Fibroblast of skin of back (primary cell): ENCODE measurements around the gene C3orf22.
"Not testable (repeated sequence)": the region's sequence is repeated elsewhere in the genome, so short reads cannot be mapped to it uniquely, and the experiment has no call there.

Source experiments
- DNase-seq: peaks from one replicate; pipeline ENCODE4 v3.0.0-alpha.2; 2013

The C3orf22 gene

DNA sequence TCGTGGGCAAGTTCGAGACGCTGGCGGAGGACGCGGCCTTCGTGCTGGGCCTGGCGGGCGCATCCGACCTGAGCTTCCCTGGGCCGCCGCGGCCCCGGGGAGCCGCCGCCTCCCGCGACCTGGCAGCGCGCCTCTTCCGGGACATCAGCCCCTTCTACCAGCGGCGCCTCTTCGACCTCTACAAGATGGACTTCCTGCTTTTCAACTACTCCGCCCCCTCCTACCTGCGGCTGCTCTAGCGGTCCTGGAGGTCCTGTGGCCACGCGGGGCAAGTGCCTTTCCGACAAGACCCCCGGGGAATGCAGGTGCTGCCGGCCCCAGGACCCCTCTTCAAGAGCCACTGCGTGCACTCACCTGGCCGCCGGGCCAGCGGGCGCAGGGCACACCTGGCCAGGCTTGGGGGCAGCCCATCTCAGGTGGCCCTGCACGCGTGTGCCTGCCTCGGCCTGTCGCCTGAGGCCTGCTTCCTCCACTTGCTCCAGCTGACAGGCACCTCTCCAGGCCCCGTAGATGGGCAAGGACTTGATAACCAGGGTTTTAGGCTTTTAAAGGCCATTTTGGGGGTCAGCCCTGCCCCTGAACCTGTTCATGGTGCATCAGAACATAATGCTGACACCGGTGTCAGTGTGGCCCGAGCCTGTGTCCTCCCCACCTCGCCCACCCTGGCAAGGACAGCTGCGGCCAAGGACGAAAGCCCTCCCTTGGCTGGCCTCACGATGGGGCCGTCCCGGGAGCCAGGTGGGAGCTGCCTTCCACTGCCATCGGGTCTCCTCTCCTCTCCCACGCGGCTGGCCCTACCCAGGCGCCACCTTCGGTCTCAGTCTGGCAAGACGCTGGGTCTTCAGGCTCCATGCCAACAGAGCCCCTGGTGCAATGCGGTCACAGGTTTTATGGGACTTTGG is 16.1 kb downstream of the C3orf22 start:
- DNase-seq = no peak

DNA sequence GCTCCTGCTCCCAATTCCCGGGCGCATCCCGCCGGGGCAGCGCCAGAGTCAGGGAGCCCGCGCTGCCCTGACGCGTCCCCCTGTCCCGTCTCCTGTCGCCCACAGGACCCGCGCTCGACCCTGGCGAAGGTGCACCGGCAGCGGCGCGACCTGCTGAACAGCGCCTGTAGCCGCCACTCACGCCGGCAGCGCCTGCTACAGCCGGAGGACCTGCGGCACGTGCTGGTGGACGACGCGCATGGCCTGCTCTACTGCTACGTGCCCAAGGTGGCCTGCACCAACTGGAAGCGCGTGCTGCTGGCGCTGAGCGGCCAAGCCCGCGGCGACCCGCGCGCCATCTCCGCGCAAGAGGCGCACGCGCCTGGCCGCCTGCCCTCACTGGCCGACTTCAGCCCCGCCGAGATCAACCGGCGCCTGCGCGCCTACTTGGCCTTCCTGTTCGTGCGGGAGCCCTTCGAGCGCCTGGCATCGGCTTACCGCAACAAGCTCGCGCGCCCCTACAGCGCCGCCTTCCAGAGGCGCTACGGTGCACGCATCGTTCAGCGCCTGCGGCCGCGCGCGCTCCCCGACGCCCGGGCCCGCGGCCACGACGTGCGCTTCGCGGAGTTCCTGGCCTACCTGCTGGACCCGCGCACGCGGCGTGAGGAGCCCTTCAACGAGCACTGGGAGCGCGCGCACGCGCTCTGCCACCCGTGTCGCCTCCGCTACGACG is 16.9 kb downstream of the C3orf22 start:
- no peak for DNase-seq

DNA sequence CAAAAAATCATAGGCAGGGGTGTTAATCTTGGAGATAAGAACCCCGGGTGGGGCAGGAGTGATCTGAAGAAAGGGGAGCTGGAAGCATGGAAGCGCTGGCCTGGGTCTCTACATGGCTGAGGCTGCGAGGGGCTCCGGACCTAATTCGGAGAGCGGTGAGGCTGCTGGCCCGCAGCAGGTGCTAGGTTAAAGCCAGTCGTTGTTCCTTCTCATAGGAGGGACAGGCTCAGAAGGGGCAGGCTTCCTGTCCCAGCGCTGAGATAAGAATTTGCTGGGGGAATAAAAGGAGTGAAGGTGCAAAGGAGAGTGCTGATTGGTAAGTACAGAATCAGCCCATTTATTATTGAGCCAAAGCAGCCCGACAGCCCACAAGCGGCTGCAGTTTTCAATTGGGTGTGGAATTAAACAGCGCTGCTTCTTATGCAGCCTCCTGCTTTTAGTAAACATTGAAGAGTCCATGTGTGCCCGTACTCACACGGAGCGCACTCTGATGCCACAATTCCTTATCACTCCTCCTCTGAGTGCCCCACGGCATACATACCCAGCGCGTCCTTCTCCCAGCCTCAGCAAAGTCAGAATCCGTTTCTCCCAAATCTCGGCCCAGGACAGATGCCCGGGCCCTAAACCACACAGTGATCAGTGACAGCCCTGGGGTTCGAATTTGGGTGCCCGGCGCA is 17.6 kb downstream of the C3orf22 start:
- DNase-seq = no peak

DNA sequence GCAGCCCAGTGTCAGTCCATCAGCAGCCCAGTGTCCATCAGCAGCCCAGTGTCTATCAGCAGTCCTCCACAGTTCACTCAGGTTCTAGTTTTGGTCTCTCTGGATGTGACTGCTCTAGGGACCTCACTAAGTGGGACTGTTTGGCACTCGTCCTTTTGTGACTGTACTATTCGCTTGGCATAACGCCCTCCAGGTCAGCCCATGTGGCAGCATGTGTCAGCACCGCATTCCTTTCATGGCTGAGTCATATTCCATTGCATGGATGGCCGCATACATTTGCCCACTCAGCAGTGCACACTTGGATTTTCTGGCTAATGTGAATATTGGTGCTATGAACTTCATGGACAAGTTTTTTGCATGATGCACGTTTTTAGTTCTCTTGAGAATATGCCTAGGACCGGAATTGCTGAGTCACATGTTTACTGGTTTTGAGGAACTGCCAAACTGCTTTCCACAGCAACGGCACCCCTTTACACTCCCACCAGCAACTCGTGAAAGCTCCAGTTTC is 18.3 kb downstream of the C3orf22 start:
- peak; percentile 93 for DNase-seq

DNA sequence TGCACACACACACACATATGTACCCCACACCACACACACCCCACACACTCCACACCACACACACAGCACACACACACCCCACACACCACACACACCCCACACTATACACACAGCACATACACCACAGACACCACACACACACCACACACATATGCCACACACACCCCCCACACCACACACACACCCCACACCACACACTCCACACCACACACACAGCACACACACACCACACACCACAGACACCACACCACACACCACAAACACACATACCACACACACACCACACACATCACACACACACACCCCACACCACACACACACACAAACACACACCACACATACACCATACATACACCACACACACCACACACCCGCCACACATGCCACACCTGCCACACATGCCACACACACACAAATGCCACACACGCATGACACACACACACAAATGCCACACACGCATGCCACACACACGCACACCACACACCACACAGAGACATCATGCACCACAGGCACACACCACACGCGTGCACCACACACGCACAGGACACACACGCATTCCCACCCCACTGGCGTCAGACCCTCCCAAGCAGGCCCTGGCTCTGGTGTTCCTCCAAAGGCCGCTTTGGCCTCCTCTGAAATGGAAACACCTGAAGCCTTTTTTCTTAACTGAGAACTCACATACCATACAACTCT is 19.0 kb downstream of the C3orf22 start:
- DNase-seq = no peak

DNA sequence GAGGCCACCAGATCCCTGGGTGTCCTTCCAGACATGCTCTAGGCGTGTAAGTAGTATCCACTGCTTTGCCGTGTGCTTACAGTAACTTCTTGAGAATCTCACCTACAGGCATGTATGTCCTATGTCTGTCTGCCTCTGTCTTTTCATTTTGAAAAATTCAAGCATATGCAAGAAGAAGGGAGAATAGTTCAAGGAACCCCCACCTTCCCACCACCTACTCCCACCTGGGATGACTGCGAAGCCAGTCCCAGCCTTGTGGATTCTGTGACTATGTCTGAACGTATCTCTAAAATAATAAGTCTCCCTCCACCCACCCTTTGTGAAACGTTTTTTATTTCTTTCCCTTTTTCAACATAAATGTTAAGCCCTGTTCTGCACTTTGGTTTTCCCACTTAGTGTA is 19.8 kb downstream of the C3orf22 start:
- DNase-seq = no peak

DNA sequence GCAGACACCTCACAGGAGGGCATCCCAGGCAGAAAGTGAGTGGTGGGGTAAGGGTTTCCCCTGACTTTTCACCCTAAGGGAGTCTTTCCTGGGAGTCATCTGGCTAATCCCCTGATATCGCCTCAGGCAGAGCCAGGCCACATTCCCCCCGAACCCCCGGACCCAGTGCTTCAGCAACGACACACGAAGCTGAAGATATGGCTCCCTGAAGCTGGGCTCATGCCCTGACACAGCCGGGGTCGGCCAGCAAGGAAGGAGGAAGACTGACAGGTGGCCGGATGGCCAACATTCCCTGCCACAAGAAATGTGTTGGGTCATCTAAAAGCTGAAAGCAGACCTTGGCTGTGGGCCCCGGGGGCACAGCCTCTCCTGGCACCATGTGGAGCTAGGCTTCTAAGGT is 20.4 kb downstream of the C3orf22 start:
- no peak for DNase-seq

GRCh38 chr3:126537730-126538281 is 20.9 kb downstream of the C3orf22 start:
- no peak for DNase-seq

DNA sequence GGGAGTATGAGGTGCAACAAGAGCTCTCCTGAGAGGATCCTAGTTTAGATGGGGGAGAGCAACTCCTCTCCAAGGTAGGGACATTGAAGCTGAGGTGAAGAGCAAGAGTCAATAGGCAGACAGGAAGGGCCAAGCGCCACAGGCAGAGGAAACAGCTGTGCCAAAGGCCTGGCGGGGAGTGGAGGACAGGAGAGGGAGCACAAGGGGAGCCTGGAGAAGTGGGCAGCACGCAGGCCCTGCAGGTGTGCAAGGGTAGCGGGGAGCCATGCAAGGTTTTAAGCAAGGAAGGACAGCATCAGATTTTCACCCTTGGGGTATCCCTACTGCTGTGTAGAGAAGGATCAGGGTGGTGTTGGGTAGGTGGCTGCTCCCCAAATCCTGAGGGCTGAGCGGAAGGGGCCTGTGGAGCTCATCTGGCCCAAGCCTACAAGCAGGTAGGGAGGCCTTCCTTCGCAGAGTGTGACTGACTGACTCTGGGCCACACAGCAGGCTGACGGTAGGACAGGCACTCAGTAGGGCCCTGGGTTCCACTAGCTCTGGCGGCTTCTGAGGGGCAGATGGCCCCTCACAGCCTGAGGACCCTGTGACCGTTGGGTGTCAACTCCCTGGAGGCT is 21.5 kb downstream of the C3orf22 start:
- no peak for DNase-seq

- no peak for DNase-seq
These were observed 22.6 kb downstream of the C3orf22 start for GRCh38 chr3:126536126-126536525.

GRCh38 chr3:126535636-126536035 is 23.1 kb downstream of the C3orf22 start:
- no peak for DNase-seq

GRCh38 chr3:126534716-126535115 is 24.0 kb downstream of the C3orf22 start:
- not testable (repeated sequence) for DNase-seq

GRCh38 chr3:126533506-126533905 is 25.2 kb downstream of the C3orf22 start:
- DNase-seq = no peak

GRCh38 chr3:126531051-126531330 is 27.7 kb downstream of the C3orf22 start:
- DNase-seq = no peak

GRCh38 chr3:126530171-126531050 is 28.3 kb downstream of the C3orf22 start:
- DNase-seq = no peak

- no peak for DNase-seq
These were observed 29.1 kb downstream of the C3orf22 start for GRCh38 chr3:126529585-126530170.

DNA sequence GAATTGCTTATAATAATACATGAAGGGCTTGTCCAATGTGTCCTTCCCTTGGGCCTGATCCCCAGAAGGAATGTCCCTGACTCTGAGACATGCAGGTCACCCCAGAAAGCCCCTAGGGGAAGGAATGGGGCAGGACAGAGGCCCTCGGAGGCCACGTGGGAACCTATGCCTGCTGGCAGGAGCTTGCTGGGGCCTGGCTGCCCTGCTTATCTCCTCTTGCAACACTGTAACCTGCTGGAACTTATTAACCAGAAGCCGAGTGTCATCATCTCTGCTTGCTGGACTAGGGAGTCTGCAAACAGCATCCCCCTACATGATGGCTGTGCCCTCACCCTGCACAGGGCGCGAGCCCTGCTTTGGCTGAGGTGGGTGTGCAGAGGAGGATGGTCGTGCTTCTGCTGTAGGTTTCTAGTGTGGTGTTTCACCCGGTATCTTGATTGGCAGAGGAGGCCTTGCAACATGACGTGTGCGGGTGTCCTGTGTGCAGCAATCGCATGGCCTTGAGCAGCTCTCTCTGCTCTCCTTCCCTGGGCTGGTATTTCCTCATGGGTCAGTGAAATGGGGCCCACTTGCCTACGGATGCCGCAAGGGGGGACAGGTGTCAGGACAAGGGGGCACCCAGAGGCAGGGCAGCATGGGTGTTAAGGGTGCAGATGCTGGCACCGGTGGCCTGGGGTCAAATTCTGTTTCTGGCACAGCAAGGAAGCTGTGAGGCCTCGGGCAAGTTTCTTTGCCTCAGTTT is 29.8 kb downstream of the C3orf22 start:
- DNase-seq = no peak

GRCh38 chr3:126528419-126528799 is 30.3 kb downstream of the C3orf22 start:
- DNase-seq = no peak

GRCh38 chr3:126527455-126528211 is 31.1 kb downstream of the C3orf22 start:
- DNase-seq = no peak
